Aorta (tissue), 5 donors: Measurements from ENCODE around the gene CLP1. TPM values are rescaled to one million over a fixed set of nuclear protein-coding genes. Genes with fewer than 3 reads are reported as not detected.

Experiments used
- ATAC-seq: fragments of 200-7000 bp; cut with Tn5 transposase; one replicate; pipeline ENCODE4 v1.9.1; 2022; ENCODE audit warnings: moderate library complexity; ENCODE audit not compliant: low FRiP score
- DNase-seq, 2 donors: peaks; one replicate each; pipeline ENCODE4 v3.0.0-alpha.2; 2020
- H3K27ac ChIP-seq, 2 donors: one replicate each; pipeline ENCODE4 v1.5.1; 2013; ENCODE audit warnings: low read length in 2 of 2, mild to moderate bottlenecking in 2 of 2, moderate library complexity in 2 of 2, control low read depth in 1 of 2, inconsistent platforms in 1 of 2, low read depth in 1 of 2
- H3K27me3 ChIP-seq, 2 donors: one replicate each; pipeline ENCODE4 v1.6.1; 2013; ENCODE audit warnings: control low read depth in 1 of 2, low read length in 1 of 2, mild to moderate bottlenecking in 1 of 2, moderate library complexity in 1 of 2; ENCODE audit not compliant: insufficient read depth in 2 of 2, control insufficient read depth in 1 of 2
- H3K36me3 ChIP-seq, 2 donors: one replicate each; pipeline ENCODE4 v1.6.1; 2013; ENCODE audit warnings: control low read depth in 1 of 2, low read length in 1 of 2, mild to moderate bottlenecking in 1 of 2; ENCODE audit not compliant: insufficient read depth in 2 of 2, control insufficient read depth in 1 of 2
- H3K4me1 ChIP-seq, 2 donors: one replicate each; pipeline ENCODE4 v1.6.1; 2013; ENCODE audit warnings: low read length in 2 of 2, control low read depth in 1 of 2, mild to moderate bottlenecking in 1 of 2, moderate library complexity in 1 of 2; ENCODE audit not compliant: insufficient read depth in 2 of 2, control insufficient read depth in 1 of 2
- H3K4me3 ChIP-seq, 2 donors: one replicate each; pipeline ENCODE4 v1.5.1; 2013; ENCODE audit warnings: low read length in 2 of 2, control low read depth in 1 of 2, mild to moderate bottlenecking in 1 of 2
- H3K9me3 ChIP-seq: one replicate; pipeline ENCODE4 v1.6.1; 2013; ENCODE audit warnings: mild to moderate bottlenecking, low read length; ENCODE audit not compliant: control insufficient read depth
- WGBS, 2 donors: extraction: QIAGEN DNeasy Blood & Tissue Kit; methylation state at CpG; one replicate each; pipeline ENCODE4 v1.1.7; 2013; 5-methylcytosine and 5-hydroxymethylcytosine counted together
- intact Hi-C, 2 donors: fragments of 100-400 bp; cut with DNase I; formaldehyde crosslinking; loops; one replicate each; pipeline versions ENCODE4 v1.14.2 to v1.15.0; 2022
- polyA plus RNA-seq, 2 donors: library from polyadenylated mRNA; stranded (reverse); fragments of 200-250 nt; gene quantifications; one replicate each; pipeline ENCODE4 v1.2.3, GENCODE V29; 2013
- total RNA-seq, 2 donors: library from RNA; stranded (reverse); fragmentation: NEBNext Ultra II Directional; extraction: Animal tissue kit (Norgen Biotek cat#: 25700); gene quantifications; one replicate each; pipeline ENCODE4 v1.2.1, GENCODE V29; 2021
- donor health status: healthy with polysubstance abuse.
- donor health status: Bipolar disorder and iron deficiency.
- donor health status: DM: no; HTN: no; CAD: no.
- donor health status: DM: no; HTN: no; CAD: no.
- donor health status: DM: yes; HTN: yes; CAD: no.

The CLP1 gene
- total and polyA plus RNA-seq, 4 donors = 6.7 to 10.8 (median 10.3) TPM

DNA sequence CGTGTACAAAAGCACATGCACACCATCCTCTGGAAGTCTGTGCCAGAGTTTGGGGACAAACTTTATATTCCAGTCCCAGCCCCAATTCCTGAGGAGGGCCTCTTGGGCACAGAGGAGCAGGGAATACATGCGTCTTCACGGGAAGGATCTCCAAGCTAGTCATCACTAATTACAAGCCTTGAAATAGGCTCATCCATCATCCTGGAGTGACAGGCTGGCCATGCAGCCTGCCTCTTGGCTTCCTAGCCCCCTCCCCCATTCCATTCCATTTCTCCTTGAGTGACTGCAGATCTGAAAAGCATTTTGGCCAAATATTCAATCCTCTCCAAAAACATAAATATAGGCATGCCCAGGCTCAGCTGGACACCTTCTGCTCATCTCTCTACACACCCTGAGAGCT lies 35.3 kb upstream of the CLP1 start:
- intact Hi-C loops = no loop called here
- ATAC-seq = no peak
- Histone ChIP-seq H3K4me3 (no peak overlapping the region), H3K36me3 (no peaks in the 10 kb centered on the region), H3K27ac (no peak overlapping the region), H3K9me3 (peaks cover 1% of the 10 kb centered on the region), H3K4me1 (no peaks in the 10 kb centered on the region), H3K27me3 (no peaks in the 10 kb centered on the region)
- no peak for DNase-seq
- 32 to 34% methylated on average over 3 of the region's 3 CpGs for WGBS, 2 donors

DNA sequence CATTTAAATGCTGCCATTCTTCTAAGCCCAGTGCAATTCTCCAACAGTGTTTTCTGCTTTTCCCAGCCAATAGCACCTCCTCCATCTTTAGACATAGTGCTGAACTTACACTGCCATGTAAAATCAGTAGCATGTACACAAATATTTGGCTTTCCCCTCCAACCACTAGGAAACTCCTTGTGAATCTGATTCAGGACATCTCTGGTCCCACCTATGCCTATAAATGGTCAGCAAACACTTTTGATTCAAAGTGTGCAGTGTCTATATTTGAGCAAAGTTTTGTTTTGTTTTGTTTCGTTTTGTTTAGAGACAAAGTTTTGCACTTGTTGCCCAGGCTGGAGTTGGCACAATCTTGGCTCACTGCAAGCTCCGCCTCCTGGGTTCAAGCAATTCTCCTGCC lies 32.7 kb upstream of the CLP1 start:
- DNase-seq = no peak
- 87 to 91% methylated on average over 2 of the region's 2 CpGs for WGBS, 2 donors
- Histone ChIP-seq H3K9me3 (no peaks in the 10 kb centered on the region), H3K27me3 (no peaks in the 10 kb centered on the region), H3K4me1 (no peaks in the 10 kb centered on the region), H3K4me3 (no peak overlapping the region), H3K27ac (no peak overlapping the region), H3K36me3 (no peaks in the 10 kb centered on the region)
- no peak for ATAC-seq
- intact Hi-C loops = no loop called here

DNA sequence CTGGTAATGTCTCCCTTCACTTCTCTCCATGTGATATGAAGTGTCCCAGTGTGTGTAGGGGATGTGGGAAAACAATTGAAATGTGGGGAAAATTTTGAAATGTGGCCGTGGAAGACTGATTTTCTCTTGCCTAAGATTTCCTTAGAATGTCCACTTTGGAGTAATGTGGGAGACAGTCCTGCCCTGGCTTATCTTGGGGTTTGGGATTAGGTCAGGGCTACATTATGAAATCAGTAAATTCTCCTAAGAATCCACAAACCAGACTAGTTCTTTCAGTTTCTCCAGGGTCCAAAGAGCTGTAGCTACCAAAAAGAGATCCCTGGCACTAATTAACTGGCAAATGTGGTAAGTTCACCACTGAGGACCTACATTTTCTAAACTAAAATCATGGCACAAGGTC lies 30.7 kb upstream of the CLP1 start:
- intact Hi-C loops = no loop called here
- no peak for ATAC-seq

DNA sequence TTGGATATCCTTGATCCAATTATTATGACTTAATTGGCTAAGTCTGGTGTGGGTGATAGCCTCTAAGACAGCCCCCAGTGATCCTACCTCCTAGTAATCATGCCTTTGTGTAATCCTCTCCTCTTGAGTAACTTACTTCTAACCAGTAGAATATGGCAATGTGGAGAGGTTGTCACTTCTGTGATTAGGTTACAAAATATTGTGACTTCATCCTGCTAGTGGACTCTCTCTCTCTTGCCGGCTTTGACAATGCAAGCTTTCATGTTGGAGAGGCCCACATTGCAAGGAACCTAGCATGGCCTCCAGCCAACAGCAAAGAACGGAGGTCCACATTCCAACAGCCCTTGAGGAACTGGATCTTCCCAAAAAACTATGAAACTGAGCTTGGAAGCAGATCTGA lies 27.4 kb upstream of the CLP1 start:
- Histone ChIP-seq H3K4me3 (no peak overlapping the region), H3K9me3 (no peaks in the 10 kb centered on the region), H3K36me3 (no peaks in the 10 kb centered on the region), H3K27me3 (no peaks in the 10 kb centered on the region), H3K4me1 (no peaks in the 10 kb centered on the region), H3K27ac (no peak overlapping the region)
- ATAC-seq = no peak
- DNase-seq = no peak
- intact Hi-C loops = no loop called here
- WGBS, 2 donors = 34 to 38% methylated on average over 2 of the region's 2 CpGs

More for the DNA sequence above, 30.7 kb upstream of the CLP1 start:
- 80 to 85% methylated on average over 1 of the region's 1 CpG for WGBS, 2 donors
- no peaks in the 10 kb centered on the region for H3K9me3 ChIP-seq
- no peaks in the 10 kb centered on the region for H3K27me3 ChIP-seq
- H3K4me3 ChIP-seq = no peak overlapping the region
- no peaks in the 10 kb centered on the region for H3K4me1 ChIP-seq
- H3K27ac ChIP-seq = no peak overlapping the region
- H3K36me3 ChIP-seq = no peaks in the 10 kb centered on the region
- DNase-seq = no peak

DNA sequence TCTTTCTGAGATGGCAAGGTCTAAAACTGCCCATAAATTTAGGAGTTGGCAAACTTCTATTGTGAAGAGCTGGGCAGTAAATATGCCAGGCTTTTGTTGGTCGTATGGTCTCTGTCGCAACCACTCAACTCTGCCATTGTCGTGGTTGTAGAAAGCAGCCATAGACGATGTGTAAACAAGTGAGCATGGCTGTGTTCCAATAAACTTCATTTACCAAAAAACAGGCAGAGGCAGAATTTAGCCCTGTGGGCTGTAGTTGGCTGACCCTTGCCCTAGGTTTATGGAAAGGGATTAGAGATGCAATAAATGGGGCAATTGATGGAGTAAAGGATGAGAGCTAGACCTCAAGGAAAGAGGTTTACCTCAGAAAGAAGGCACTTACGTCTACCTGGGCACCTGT lies 25.4 kb upstream of the CLP1 start:
- WGBS, 2 donors = 76 to 77% methylated on average over 5 of the region's 5 CpGs
- H3K4me3 ChIP-seq = no peak overlapping the region
- DNase-seq = no peak
- no peaks in the 10 kb centered on the region for H3K9me3 ChIP-seq
- no peak for ATAC-seq
- H3K27ac ChIP-seq = no peak overlapping the region
- no peaks in the 10 kb centered on the region for H3K4me1 ChIP-seq
- H3K27me3 ChIP-seq = no peaks in the 10 kb centered on the region
- intact Hi-C loops = no loop called here
- H3K36me3 ChIP-seq = no peaks in the 10 kb centered on the region

DNA sequence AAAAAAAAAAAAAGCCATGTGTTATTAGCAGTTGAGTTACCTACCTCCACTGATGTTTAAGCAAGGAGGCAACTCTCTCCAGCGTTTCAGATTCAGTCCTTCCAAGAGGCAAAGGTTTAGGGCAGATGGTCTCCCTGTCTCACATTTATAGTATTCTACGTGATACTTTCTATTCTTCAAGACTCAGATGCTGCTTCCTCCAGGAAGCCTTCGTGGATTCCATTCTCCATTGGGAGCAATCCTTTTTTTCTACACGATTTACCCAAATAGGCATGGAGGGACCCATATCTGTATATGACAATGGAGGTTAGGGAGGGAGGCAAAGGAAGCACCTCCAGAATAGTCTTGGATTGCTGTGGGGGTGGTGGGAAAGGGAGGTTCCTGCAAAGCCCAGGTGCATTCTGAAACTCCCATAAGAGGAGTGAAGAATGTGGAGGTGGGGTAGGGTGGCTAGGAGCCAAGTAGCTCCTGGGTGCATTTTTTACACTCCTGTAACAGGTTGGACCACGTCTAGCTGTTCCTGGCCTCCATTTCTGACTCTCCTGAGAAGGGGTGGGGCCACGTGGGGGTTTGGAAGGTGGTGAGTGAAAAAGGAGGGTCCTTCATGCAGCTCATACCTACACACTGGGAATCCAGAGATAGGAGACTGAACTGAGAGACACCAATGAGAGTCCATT lies 24.0 kb upstream of the CLP1 start:
- DNase-seq = no peak
- 82 to 88% methylated on average over 6 of the region's 6 CpGs for WGBS, 2 donors
- Histone ChIP-seq H3K4me1 (no peaks in the 10 kb centered on the region), H3K9me3 (no peaks in the 10 kb centered on the region), H3K27me3 (no peaks in the 10 kb centered on the region), H3K36me3 (no peaks in the 10 kb centered on the region), H3K4me3 (no peak overlapping the region), H3K27ac (no peak overlapping the region)
- no peak for ATAC-seq
- intact Hi-C loops = no loop called here

DNA sequence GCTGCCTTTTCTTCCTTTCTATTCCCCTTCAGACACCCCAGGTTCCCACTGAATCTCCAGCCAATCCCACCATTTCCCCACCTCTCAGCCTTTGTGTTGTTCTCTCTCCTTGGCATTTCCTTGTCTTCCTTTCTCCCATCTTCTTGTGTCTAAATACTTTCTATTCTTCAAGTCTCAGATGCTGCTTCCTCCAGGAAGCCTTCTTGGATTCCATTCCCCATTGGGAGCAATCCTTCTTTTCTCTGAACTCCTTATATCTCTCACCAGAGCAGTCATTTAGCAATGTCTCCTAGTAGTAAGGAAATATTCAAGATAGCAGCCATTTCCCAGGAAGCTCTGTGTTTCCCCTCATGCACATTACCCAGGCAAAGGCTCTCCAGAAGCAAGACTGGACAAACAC lies 23.3 kb upstream of the CLP1 start:
- ATAC-seq = no peak
- no peak for DNase-seq
- intact Hi-C loops = no loop called here
- no peak overlapping the region for H3K4me3 ChIP-seq
- H3K9me3 ChIP-seq = no peaks in the 10 kb centered on the region
- no peaks in the 10 kb centered on the region for H3K27me3 ChIP-seq
- H3K27ac ChIP-seq = no peak overlapping the region
- no peaks in the 10 kb centered on the region for H3K36me3 ChIP-seq
- H3K4me1 ChIP-seq = peaks cover 0 to 2% of the 10 kb centered on the region in 2 donors

DNA sequence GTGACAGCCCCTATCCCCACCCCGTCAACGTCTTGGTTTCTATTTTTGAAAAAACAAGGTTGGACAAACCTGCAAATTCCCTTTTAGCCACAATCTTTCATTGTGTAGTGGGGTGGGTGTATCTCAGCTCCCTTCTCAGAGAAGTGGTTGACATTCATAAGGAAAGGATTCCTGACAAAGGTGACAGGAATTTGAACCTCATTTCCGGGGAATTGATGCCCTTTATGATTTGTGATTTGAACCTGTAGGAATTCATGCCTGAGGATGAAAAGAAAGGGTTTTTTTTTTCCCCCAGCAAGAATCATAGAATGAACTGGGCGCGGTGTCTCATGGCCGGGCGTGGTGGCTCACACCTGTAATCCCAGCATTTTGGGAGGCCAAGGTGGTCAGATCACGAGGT lies 22.3 kb upstream of the CLP1 start:
- Histone ChIP-seq H3K27me3 (no peaks in the 10 kb centered on the region), H3K36me3 (no peaks in the 10 kb centered on the region), H3K27ac (no peak overlapping the region), H3K4me1 (peaks cover 0 to 5% of the 10 kb centered on the region in 2 donors), H3K9me3 (no peaks in the 10 kb centered on the region), H3K4me3 (no peak overlapping the region)
- 87 to 90% methylated on average over 8 of the region's 8 CpGs for WGBS, 2 donors
- DNase-seq = peak in 1 of 2 donors; percentile 6
- intact Hi-C loops = loop anchor here in 1 of 2 donors (5.0 kb wide), 1 partner anchor 38 kb away; the partner anchor contains the start of gene SERPING1
- no peak for ATAC-seq

DNA sequence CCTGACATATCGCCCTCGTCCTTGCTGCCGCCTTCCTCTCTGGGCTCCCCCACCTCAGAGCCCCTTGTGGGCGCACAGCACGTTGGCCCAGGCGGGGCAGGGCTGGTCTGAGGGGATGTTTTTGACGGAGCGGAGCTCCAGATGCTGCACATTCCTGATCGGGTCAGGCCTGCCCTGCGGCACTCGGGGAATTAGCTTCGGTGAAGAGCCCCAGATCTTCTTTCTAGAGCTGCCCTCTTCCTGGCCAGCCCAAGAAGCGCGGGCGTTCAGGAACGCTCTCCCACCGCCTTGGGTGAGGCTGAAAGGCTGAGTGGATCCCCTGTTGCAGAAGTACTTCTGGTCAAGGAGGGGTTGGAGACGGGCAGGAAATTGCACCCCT lies 19.9 kb upstream of the CLP1 start:
- Histone ChIP-seq H3K4me1 (peaks cover 0 to 5% of the 10 kb centered on the region in 2 donors), H3K4me3 (peak overlapping the region; percentile 98 to 99), H3K27me3 (no peaks in the 10 kb centered on the region), H3K9me3 (no peaks in the 10 kb centered on the region), H3K27ac (no peak overlapping the region), H3K36me3 (no peaks in the 10 kb centered on the region)
- 7 to 13% methylated on average over 18 of the region's 18 CpGs for WGBS, 2 donors
- DNase-seq (peak in 1 of 2 donors; percentile 65), ATAC-seq (peak; percentile 23)
- intact Hi-C loops = loop anchor here in 1 of 2 donors (5.0 kb wide), 1 partner anchor 40 kb away; the partner anchor contains the start of gene SERPING1
